Left kidney (tissue), 2 donors: ENCODE measurements around the gene TRPM3. TPM values are rescaled to one million over a fixed set of nuclear protein-coding genes. Genes with fewer than 3 reads are reported as not detected.

Source experiments
- DNase-seq: peaks from one replicate; pipeline ENCODE4 v3.0.0-alpha.2; 2013
- polyA plus RNA-seq: library from polyadenylated mRNA; unstranded; fragments of 120-200 nt; gene quantifications from one replicate; pipeline ENCODE4 v1.2.1, GENCODE V29; 2013; ENCODE audit not compliant: insufficient read length

The TRPM3 gene
- polyA plus RNA-seq, 1 donor, result 15.4 TPM

- no peak for DNase-seq
These were observed 567.4 kb downstream of the TRPM3 start for GRCh38 chr9:70553707-70554673.

DNA sequence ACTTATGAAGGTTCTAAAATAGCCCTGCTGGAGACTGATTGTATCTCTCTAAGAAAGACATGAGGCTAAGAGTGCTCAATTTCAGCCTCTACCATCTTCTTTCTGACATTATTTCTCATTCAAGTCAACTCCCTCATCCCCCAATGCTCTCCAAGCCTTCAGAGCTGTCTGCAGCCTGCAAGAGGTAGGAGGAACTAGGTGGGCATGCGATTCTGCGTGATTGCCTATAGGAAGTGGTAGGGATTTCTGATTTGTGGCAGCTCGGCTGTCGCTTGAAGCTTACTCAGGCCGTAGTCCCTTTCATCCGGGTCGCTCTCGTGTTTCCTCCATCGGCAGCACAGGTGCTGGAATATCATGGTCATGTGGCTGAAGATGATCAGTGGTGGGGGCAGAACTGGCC lies 568.9 kb downstream of the TRPM3 start:
- DNase-seq, result no peak

- no peak for DNase-seq
These were observed 569.6 kb downstream of the TRPM3 start for GRCh38 chr9:70551801-70552200.

DNA sequence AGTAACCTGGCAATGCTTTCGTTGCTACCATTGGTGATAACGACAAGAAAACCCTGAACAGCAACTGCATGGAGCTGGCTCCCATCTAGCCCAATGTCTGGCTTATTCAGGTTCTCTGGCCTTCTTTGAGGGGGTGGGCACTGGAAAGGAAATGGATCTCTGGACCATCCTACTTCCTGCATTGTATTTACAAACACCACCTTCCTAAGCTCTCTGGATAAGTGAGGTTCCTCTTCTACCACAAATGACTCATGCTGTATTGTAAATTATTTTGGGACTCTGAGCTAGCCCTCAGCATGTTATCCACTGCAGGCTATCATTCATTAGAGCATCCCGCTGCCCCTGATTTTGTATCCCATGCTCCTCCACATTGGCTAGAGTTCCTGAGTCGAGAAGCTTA lies 570.0 kb downstream of the TRPM3 start:
- no peak for DNase-seq

DNA sequence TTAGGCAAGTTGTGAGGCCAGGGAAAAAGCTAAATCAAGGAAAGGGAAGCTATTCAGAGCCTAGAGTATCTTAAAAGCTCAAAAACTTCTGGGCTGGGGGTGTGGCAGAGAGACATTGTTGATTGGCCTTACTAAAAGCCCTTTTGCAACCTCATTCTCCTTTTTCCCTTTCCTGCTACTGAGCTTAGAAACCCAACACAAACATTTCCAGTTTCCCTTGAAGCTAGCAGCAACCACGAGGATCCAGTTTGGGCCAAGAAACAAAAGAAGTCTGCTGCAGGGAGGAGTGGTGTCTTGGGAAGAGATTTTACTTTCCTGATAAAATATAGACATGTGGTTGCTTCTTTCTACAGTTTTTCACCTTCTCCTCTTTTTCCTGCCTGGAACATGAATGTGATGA lies 571.5 kb downstream of the TRPM3 start:
- no peak for DNase-seq

- no peak for DNase-seq
These were observed 579.0 kb downstream of the TRPM3 start for GRCh38 chr9:70542311-70542931.

DNA sequence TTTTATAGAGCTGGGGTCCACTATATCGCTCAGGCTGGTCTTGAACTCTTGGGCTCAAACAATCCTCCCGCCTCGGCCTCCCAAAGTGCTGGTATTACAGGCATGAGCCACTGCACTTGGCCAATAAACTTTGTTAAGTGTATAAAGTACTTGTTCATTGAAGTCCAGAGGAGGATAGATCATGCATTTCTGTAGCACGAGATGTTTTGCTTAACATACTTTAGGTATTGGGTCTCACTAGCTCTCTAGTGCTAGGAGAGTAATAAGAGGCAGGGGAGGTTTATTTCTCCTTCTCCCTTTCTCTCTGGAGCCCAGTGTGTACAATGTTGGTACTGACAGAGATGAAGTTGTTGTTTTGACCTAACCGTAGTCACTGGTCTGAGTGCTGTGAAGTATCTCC lies 581.4 kb downstream of the TRPM3 start:
- no peak for DNase-seq

- DNase-seq, result no peak
These were observed 581.9 kb downstream of the TRPM3 start for GRCh38 chr9:70539526-70539925.

GRCh38 chr9:70539001-70539400 lies 582.4 kb downstream of the TRPM3 start:
- DNase-seq, result no peak

DNA sequence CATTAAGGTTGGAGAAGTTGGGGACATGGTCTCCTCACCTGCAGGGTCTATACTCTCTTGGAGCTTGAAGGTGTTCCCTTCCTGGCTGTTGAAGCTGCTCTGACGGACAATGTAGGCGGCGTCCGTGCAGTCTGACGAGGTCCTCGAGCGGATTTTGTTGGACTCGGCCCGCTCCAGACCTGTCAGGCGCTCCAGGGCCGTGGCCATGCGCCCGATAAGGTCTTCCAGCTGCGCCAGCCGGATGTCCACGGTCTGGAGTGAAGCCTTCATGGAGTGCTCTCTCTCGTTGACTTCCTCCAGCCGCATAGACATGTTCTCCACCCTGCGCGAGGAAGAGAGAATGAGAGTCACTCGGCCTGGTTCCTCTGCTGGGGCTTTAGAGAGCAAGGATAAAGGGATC lies 584.3 kb downstream of the TRPM3 start:
- DNase-seq, result no peak

GRCh38 chr9:70535546-70536323 lies 585.7 kb downstream of the TRPM3 start:
- no peak for DNase-seq

DNA sequence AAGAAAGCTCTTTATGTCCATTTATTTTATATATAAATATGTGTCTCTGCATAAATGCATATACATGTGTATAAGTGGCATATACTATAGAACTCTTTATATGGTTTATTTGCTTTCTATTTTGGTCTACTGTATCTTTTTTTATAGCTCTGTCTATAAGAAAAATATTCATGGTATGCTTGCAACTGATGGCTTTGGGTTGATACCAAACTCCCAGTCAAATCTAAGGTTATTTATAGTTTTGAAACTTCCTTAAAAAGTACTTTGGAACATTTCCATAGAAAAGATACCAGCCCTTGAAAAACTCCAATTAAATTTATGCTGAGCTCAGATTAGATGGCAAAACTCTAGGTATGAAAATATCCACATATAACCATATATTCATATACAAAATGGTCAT lies 587.0 kb downstream of the TRPM3 start:
- DNase-seq, result no peak

GRCh38 chr9:70534061-70534460 lies 587.4 kb downstream of the TRPM3 start:
- no peak for DNase-seq

GRCh38 chr9:70533492-70533891 lies 587.9 kb downstream of the TRPM3 start:
- no peak for DNase-seq

- DNase-seq, result no peak
These were observed 588.7 kb downstream of the TRPM3 start for GRCh38 chr9:70532716-70533115.

- no peak for DNase-seq
These were observed 590.1 kb downstream of the TRPM3 start for GRCh38 chr9:70531311-70531710.

DNA sequence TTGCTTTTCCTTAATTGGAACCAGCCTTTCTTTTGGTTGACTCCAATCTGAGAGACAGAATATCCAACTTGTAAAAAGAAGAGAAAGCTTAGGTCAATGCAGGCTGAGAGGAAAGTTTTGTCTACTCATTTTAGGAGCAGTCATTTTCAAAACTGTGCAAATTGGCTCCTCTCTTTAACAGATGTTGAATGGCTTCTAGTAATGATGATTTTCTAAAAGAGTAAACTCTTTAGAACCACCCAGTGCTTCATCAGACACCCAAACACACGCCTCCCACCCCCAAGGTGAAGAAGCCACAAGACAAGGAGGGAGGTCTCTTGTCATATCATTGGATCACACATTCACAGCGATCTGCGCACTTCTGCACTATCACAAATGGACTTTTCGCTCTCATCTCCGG lies 590.7 kb downstream of the TRPM3 start:
- DNase-seq, result no peak

DNA sequence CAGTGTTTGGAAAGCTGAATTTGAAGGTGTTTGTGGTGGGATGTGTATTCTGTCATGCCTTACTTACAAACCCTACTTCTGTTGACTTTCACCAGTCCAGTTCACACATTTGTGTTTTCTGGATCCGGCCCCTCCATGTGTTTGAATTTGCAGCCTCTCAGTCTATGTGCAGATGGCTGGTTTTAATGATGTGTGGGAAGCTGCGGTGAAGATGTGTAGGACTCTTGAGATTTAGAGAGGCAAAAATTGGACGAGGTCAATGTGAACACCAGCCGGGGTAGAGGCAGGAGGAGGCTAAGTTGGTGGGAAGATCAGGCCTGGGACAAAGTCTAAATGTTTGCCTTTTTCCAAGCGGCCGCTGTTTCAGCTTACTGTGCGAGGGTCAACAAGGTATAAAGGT lies 591.6 kb downstream of the TRPM3 start:
- DNase-seq, result no peak

GRCh38 chr9:70529377-70529776 lies 592.0 kb downstream of the TRPM3 start:
- DNase-seq, result no peak

- no peak for DNase-seq
These were observed 594.5 kb downstream of the TRPM3 start for GRCh38 chr9:70526902-70527301.

- no peak for DNase-seq
These were observed 595.9 kb downstream of the TRPM3 start for GRCh38 chr9:70525519-70525918.

- no peak for DNase-seq
These were observed 601.3 kb downstream of the TRPM3 start for GRCh38 chr9:70519912-70520724.
